Ovary (tissue), 3 donors: ENCODE results near the gene FHOD3.

Experiments used
- CTCF ChIP-seq, 3 donors: fragments of 450-650 bp in 2 of 3; fragments of 200-600 bp in 1 of 3; IDR thresholded peaks; one replicate each; pipeline versions ENCODE4 v1.5.1 to v1.8.0; 2016 to 2022; ENCODE audit warnings: antibody characterized with exemption in 3 of 3, mild to moderate bottlenecking in 1 of 3
- EP300 ChIP-seq: sonication (generic); formaldehyde crosslinking; IDR thresholded peaks from one replicate; pipeline ENCODE4 v1.6.1; 2017; ENCODE audit warnings: antibody characterized with exemption
- POLR2A ChIP-seq: fragments of 450-650 bp; IDR thresholded peaks from one replicate; pipeline ENCODE4 v1.6.1; 2017; ENCODE audit warnings: antibody characterized with exemption, mild to moderate bottlenecking, moderate library complexity
- donor health status: DM: no; HTN: no; CAD: no.

- TF ChIP-seq EP300 (no peak), CTCF (IDR thresholded peaks at IDR 0.05) (no peak), POLR2A (no peak)
These were observed 115.3 kb downstream of the FHOD3 start for GRCh38 chr18:36412778-36413177.
